ENCODE results near the gene IRAK4.
"Not testable (repeated sequence)": the region's sequence is repeated elsewhere in the genome, so short reads cannot be mapped to it uniquely, and the experiment has no call there.

IRAK4 gene
- total RNA-seq: 42.9 to 128 (median 121) reads per million in 3 experiments

- DNase-seq: peak; percentile 93
These were observed at the start of gene IRAK4, which contains the start of gene PUS7L for GRCh38 chr12:43758728-43759563. Gene IRAK4 (plus strand): TSS chr12:43758951. CDS start chr12:43768112, 9,161 bp downstream. Gene PUS7L (minus strand): TSS chr12:43758790. CDS start chr12:43755245, 3,545 bp downstream.

GRCh38 chr12:43711348-43711747 lies 47.4 kb upstream of the IRAK4 start:
- no peak for DNase-seq

GRCh38 chr12:43722621-43723020 lies 36.1 kb upstream of the IRAK4 start:
- no peak for DNase-seq

- DNase-seq: no peak
These were observed 35.6 kb upstream of the IRAK4 start for GRCh38 chr12:43723134-43723533.

GRCh38 chr12:43728117-43728516 lies 30.6 kb upstream of the IRAK4 start:
- no peak for DNase-seq

GRCh38 chr12:43728698-43729097 lies 30.1 kb upstream of the IRAK4 start:
- no peak for DNase-seq

GRCh38 chr12:43730283-43730682 lies 28.5 kb upstream of the IRAK4 start:
- DNase-seq: no peak

GRCh38 chr12:43733687-43734086 lies 25.1 kb upstream of the IRAK4 start:
- no peak for DNase-seq

- DNase-seq: no peak
These were observed 21.8 kb upstream of the IRAK4 start for GRCh38 chr12:43736927-43737440.

GRCh38 chr12:43737646-43738045 lies 21.1 kb upstream of the IRAK4 start:
- no peak for DNase-seq

- DNase-seq: no peak
These were observed 18.1 kb upstream of the IRAK4 start for GRCh38 chr12:43740511-43741100.

GRCh38 chr12:43742106-43742505 lies 16.6 kb upstream of the IRAK4 start:
- DNase-seq: no peak

- DNase-seq: no peak
These were observed 13.9 kb upstream of the IRAK4 start for GRCh38 chr12:43744826-43745225.

GRCh38 chr12:43749016-43749415 lies 9.7 kb upstream of the IRAK4 start:
- DNase-seq: no peak

GRCh38 chr12:43750814-43751213 lies 7.9 kb upstream of the IRAK4 start:
- no peak for DNase-seq

GRCh38 chr12:43751360-43751759 lies 7.4 kb upstream of the IRAK4 start:
- not testable (repeated sequence) for DNase-seq

GRCh38 chr12:43754015-43754414 lies 4.7 kb upstream of the IRAK4 start:
- DNase-seq: no peak

GRCh38 chr12:43758247-43758727 lies 464 bp upstream of the IRAK4 start:
- DNase-seq: no peak

- no peak for DNase-seq
These were observed 1.6 kb downstream of the IRAK4 start for GRCh38 chr12:43760396-43760795.

GRCh38 chr12:43761500-43761899 lies 2.7 kb downstream of the IRAK4 start:
- DNase-seq: no peak

- DNase-seq: no peak
These were observed 3.8 kb downstream of the IRAK4 start for GRCh38 chr12:43762596-43762995.

- no peak for DNase-seq
These were observed 5.0 kb downstream of the IRAK4 start for GRCh38 chr12:43763769-43764168.

- no peak for DNase-seq
These were observed 5.8 kb downstream of the IRAK4 start for GRCh38 chr12:43764528-43764927.

GRCh38 chr12:43766291-43766690 lies 7.5 kb downstream of the IRAK4 start:
- no peak for DNase-seq
